GM21723 (cell line): ENCODE measurements around the gene MAB21L4.

Experiments used
- ATAC-seq: cut with Tn5 transposase; IDR thresholded peaks from one replicate; pipeline ENCODE4 v1.9.1; 2021; ENCODE audit warnings: mild to moderate bottlenecking, moderate library complexity; ENCODE audit not compliant: unreplicated experiment

The MAB21L4 gene

GRCh38 chr2:240869109-240869955 lies 26.6 kb downstream of the MAB21L4 start:
- no peak for ATAC-seq

DNA sequence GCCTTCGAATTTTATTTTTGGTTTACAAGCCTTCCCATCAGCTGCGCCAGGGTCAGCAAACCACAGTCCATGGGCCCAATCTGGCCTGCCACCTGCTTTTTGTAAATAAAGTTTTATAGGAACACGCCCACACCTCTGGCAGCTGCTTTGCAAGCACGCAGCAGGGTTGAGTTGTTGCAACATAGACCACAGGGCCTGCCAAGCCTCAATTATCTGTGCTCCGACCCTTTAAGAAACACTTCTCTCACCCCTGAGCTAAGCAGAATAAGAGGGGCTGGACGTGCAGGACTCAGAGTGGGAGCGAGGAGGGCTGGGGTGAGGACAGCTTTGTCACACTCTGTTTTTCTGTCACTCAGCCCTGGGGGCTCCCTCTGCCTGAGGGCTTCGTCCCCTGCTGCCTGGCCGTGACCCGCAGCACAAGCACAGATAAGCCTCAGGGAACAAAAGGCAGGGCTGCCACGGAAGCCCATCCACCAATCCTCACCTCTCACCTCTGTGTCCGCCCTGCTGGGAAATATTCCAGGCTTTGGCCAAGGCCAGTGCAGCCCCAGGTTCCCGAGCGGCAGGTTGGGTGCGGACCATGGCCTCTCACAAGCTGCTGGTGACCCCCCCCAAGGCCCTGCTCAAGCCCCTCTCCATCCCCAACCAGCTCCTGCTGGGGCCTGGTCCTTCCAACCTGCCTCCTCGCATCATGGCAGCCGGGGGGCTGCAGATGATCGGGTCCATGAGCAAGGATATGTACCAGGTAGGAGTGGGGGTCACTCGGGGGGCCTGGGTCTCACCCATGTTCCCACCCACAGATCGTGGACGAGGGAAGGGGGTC lies 27.5 kb downstream of the MAB21L4 start, which contains the start of gene AGXT:
AGXT (plus strand) TSS at position 539 of the 823 bp plus-strand sequence; CDS start at position 581, 42 bp downstream.
- no peak for ATAC-seq

DNA sequence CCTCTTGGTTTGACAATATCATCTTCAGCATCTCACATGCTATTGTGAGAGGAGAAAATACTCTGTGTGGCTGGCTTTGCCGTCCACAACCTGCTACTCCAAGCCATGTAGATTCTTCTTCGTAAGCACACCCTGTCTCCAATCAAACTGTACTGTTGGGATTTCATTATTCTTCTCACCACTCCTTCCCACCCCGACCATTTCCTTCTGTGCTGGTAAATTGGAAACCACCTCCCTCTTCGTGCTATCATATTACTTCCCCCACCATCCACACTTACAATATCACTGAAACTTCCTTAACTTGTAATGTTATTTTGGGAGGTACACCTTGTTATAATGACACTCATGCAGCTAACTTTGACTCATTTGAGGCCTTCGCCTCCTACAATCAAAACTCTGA lies 30.6 kb downstream of the MAB21L4 start:
- no peak for ATAC-seq

GRCh38 chr2:240864475-240864874 lies 31.5 kb downstream of the MAB21L4 start:
- no peak for ATAC-seq

- ATAC-seq = no peak
These were observed 34.4 kb downstream of the MAB21L4 start for GRCh38 chr2:240861547-240861946.

DNA sequence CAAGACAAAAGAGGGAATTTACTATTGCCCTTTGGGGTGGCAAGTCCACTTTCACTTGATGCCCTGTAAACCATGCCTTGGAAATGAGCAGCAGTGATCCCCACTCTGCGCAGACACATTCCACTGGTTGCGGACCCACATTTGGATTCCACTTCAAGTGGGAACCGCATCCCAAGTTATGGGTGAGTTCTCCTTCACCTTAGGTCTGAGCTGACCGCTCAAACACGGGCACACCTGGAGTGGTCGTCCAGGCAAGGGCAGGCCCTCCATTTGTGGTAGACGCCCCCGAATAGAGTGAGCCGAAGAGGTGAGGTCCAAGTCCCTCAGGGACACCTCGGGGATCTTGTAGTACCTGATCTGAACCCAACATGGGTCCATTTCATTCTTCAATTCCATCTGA lies 37.1 kb downstream of the MAB21L4 start:
- no peak for ATAC-seq

- no peak for ATAC-seq
These were observed 37.6 kb downstream of the MAB21L4 start for GRCh38 chr2:240858321-240858720.

GRCh38 chr2:240857039-240858008 lies 38.6 kb downstream of the MAB21L4 start:
- no peak for ATAC-seq

GRCh38 chr2:240856151-240856980 lies 39.6 kb downstream of the MAB21L4 start:
- no peak for ATAC-seq

DNA sequence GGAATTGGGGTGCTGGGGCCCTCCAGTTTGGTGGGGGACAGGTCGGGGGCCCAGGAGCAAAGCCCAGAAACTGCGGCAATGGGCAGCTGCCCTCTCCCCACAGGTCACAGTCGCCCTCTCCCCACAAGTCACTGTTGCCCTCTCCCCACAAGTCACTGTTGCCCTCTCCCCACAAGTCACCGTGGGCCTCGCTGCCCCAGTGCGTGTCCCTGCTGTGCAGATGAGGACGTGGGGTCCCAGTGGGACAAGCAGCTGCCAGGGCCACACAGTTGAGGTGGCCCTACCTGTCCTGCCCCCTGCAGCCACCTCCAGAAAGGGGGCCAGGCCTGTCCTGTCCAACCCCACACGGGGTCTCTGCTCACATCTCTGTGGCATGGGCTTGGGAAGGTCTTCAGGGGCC lies 40.3 kb downstream of the MAB21L4 start:
- no peak for ATAC-seq

GRCh38 chr2:240852671-240853314 lies 43.2 kb downstream of the MAB21L4 start:
- ATAC-seq = no peak

- no peak for ATAC-seq
These were observed 44.6 kb downstream of the MAB21L4 start for GRCh38 chr2:240851078-240851991.

DNA sequence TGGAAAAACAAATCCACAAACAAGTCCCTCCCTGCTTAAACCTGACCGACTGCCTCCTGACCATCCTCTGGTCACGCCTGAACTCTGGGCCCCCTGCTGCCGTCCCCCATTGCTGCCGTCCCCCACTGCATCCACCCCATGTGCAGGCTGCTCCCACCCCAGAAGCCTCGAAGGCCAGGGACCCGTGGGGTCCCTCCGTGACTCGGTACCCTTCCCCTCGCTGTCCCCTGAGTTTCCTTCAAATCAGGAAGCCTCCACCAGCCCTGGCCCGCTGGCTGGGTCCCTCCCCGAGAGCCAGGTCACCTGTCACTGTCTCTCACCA lies 45.2 kb downstream of the MAB21L4 start:
- ATAC-seq = no peak

- no peak for ATAC-seq
These were observed 45.9 kb downstream of the MAB21L4 start for GRCh38 chr2:240850026-240850425.

- no peak for ATAC-seq
These were observed 46.9 kb downstream of the MAB21L4 start for GRCh38 chr2:240848900-240849680.

- ATAC-seq = no peak
These were observed 48.1 kb downstream of the MAB21L4 start for GRCh38 chr2:240847817-240848216.

DNA sequence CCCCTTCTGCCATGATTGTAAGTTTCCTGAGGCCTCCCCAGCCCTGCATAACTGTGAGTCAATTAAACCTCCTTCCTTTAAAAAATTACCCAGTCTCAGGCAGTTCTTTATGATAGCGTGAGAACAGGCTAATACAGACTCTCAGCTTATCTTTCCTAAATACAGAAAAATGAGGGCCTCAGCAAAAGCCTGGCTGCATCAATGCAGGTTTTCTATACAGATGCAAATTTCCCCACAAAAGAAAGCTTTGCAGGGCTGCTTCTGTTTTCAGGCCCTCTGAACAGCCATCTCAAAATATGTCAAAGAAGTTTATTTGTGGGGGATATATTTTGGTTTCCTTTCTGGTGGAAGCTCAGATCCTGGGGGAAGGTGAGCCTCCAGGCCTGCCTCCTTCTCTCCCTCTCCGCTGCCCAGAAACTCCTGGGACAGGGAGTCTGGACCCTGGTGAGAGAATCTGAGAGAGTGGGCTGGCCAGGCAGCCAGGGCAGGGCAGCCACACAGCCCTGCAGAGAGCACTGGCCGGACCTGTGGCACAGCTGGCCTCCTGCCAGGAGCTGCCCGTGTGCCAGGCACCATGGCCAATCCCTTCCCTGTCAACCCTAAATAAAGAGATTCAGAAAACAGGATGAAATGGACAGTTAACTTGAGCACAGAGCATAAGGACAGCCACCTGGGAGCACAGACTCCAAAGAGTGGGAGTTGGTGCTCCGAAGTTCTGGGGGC lies 48.9 kb downstream of the MAB21L4 start:
- ATAC-seq = no peak
